CD4-positive, alpha-beta T cell treated with Interferon alpha-2 for 1 hour (primary cell): ENCODE data around the gene ATG7.
A peak's percentile ranks its signal among the peaks of the same experiment; 100 is the strongest.

Experiments
- DNase-seq, 2 donors: peaks; one replicate each; pipeline ENCODE4 v3.0.0-alpha.2; 2020 to 2022

ATG7 gene

GRCh38 chr3:11271986-11272904 lies at the start of gene ATG7:
Gene ATG7, plus strand, starts transcription at chr3:11272397. Its CDS starts 26,299 bp downstream, at chr3:11298696.
- peak; percentile 97 for DNase-seq

- no peak for DNase-seq
These were observed 48.2 kb upstream of the ATG7 start for GRCh38 chr3:11224010-11224409.

- no peak for DNase-seq
These were observed 47.3 kb upstream of the ATG7 start for GRCh38 chr3:11224870-11225229.

GRCh38 chr3:11226042-11226370 lies 46.2 kb upstream of the ATG7 start:
- no peak for DNase-seq

- DNase-seq: no peak
These were observed 44.2 kb upstream of the ATG7 start for GRCh38 chr3:11228041-11228440.

GRCh38 chr3:11230125-11230524 lies 42.1 kb upstream of the ATG7 start:
- no peak for DNase-seq

- no peak for DNase-seq
These were observed 41.4 kb upstream of the ATG7 start for GRCh38 chr3:11230832-11231231.

- DNase-seq: no peak
These were observed 36.8 kb upstream of the ATG7 start for GRCh38 chr3:11235385-11235784.

GRCh38 chr3:11236588-11237461 lies 35.4 kb upstream of the ATG7 start:
- peak; percentile 71 to 81 for DNase-seq

- DNase-seq: no peak
These were observed 34.1 kb upstream of the ATG7 start for GRCh38 chr3:11238060-11238459.

- no peak for DNase-seq
These were observed 33.3 kb upstream of the ATG7 start for GRCh38 chr3:11238880-11239279.

- DNase-seq: no peak
These were observed 32.4 kb upstream of the ATG7 start for GRCh38 chr3:11239796-11240195.

- DNase-seq: no peak
These were observed 31.7 kb upstream of the ATG7 start for GRCh38 chr3:11240496-11240895.

GRCh38 chr3:11244121-11244677 lies 28.0 kb upstream of the ATG7 start:
- DNase-seq: no peak

GRCh38 chr3:11245276-11245675 lies 26.9 kb upstream of the ATG7 start:
- DNase-seq: no peak

- DNase-seq: no peak
These were observed 26.2 kb upstream of the ATG7 start for GRCh38 chr3:11245827-11246662.

GRCh38 chr3:11246663-11246970 lies 25.6 kb upstream of the ATG7 start:
- DNase-seq: no peak

GRCh38 chr3:11247362-11247761 lies 24.8 kb upstream of the ATG7 start:
- no peak for DNase-seq

GRCh38 chr3:11248596-11248995 lies 23.6 kb upstream of the ATG7 start:
- no peak for DNase-seq

- DNase-seq: peak in 1 of 2 donors; percentile 28
These were observed 21.0 kb upstream of the ATG7 start for GRCh38 chr3:11250902-11251806.

- no peak for DNase-seq
These were observed 20.4 kb upstream of the ATG7 start for GRCh38 chr3:11251807-11252176.

GRCh38 chr3:11254876-11255275 lies 17.3 kb upstream of the ATG7 start:
- no peak for DNase-seq
